HepG2 (cell line): ENCODE measurements around the gene MED10.

ENCODE experiments used
- BHLHE40 ChIP-seq: IDR thresholded peaks from 2 replicates; pipeline ENCODE4 v1.6.1; 2011; ENCODE audit warnings: low read length, improper control_type of control experiment
- CREB1 ChIP-seq, 2 experiments: fragments of 450-650 bp in 1 of 2; IDR thresholded peaks; 2 replicates each; pipeline ENCODE4 v1.6.1; 2016 to 2017; ENCODE audit warnings: control low read depth in 1 of 2, mild to moderate bottlenecking in 1 of 2, missing compliant biosample characterization in 1 of 2, missing genetic modification characterization in 1 of 2
- FOXC1 ChIP-seq: sonication (generic); formaldehyde crosslinking; IDR thresholded peaks from 2 replicates; pipeline ENCODE4 v1.8.0; 2022; ENCODE audit warnings: mild to moderate bottlenecking, missing genetic modification reagents, borderline replicate concordance
- FOXM1 ChIP-seq: sonication (generic); formaldehyde crosslinking; IDR thresholded peaks from 2 replicates; pipeline ENCODE4 v1.5.0; 2020; ENCODE audit warnings: missing genetic modification reagents
- KLF11 ChIP-seq: IDR thresholded peaks from 2 replicates; pipeline ENCODE4 v1.6.1; 2016; ENCODE audit warnings: missing compliant biosample characterization
- SCMH1 ChIP-seq: sonication (generic); formaldehyde crosslinking; IDR thresholded peaks from 2 replicates; pipeline ENCODE4 v1.9.0; 2021; ENCODE audit warnings: missing genetic modification reagents, mild to moderate bottlenecking, borderline replicate concordance
- SP5 ChIP-seq: IDR thresholded peaks from 2 replicates; pipeline ENCODE4 v1.6.1; 2016; ENCODE audit warnings: low read depth, borderline replicate concordance
- SUZ12 ChIP-seq: fragments of 150-350 bp; IDR thresholded peaks from 2 replicates; pipeline ENCODE4 v1.6.1; 2014; ENCODE audit warnings: low read depth, low read length
- TGIF2 ChIP-seq: IDR thresholded peaks from 2 replicates; pipeline ENCODE4 v1.6.1; 2016; ENCODE audit warnings: control low read depth, missing compliant biosample characterization
- ZNF230 ChIP-seq: sonication (generic); formaldehyde crosslinking; IDR thresholded peaks from 2 replicates; pipeline ENCODE4 v1.4.0; 2020; ENCODE audit warnings: mild to moderate bottlenecking, missing genetic modification reagents
- TF ChIP-seq, protein P1 (sequence below), 2 experiments: IDR thresholded peaks; 2 replicates each; pipeline ENCODE4 v1.6.1; 2011 to 2012; ENCODE audit warnings: low read length in 2 of 2, borderline replicate concordance in 1 of 2, low read depth in 1 of 2, mild to moderate bottlenecking in 1 of 2, moderate library complexity in 1 of 2
- TF ChIP-seq, protein P2 (sequence below): sonication (generic); formaldehyde crosslinking; IDR thresholded peaks from 2 replicates; pipeline ENCODE4 v1.4.0; 2020; ENCODE audit warnings: missing genetic modification reagents, mild to moderate bottlenecking, borderline replicate concordance
- TF ChIP-seq, protein P3 (sequence below): sonication (generic); formaldehyde crosslinking; IDR thresholded peaks from 2 replicates; pipeline ENCODE4 v1.4.0; 2020; ENCODE audit warnings: mild to moderate bottlenecking, low read depth, missing genetic modification reagents

DNA sequence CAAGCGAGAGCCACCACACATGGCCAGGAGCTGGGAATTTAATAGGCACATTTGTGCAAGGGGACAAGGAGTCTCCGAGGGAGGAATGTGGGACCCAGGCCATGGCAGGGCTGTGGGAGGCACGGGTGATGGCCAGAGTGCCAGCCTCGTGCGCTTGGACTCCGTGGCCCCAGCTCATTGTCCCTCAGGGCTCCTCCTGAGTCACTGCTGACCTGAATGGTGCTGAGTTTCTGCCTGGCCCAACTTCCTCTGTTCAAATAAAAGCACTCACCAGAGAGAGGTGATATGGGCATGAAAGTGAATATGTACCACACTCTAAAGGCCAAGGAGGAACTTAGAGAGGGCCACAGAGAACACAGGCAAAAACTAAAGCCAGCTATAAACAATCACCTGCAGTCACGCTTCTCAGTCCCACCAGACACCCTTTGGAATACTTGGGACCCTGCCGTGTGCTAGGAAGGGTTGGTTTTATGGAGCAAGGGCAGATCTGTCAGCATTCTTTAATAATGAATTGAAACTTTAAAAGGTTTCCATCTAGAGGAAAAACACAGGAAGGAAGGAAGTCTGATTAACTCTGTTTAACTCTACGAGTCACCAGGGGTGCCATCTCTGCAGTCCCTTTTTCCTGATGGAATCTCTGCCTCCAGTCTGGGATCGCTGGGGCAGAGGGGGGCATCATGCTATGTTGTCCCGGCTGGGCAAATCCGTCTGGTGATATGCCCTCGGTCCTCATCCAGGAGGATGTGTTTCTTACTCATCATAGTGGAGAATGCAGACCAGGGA is 45.2 kb upstream of the MED10 start:
- TF ChIP-seq ZNF230 (no peak), CREB1 (IDR thresholded peaks at IDR 0.05) (no peak), CREB1 (CRISPR knock-in tag; IDR thresholded peaks at IDR 0.05) (no peak), FOXC1 (CRISPR knock-in tag) (no peak), TGIF2 (CRISPR knock-in tag) (no peak), SP5 (CRISPR knock-in tag) (no peak), FOXM1 (CRISPR knock-in tag) (no peak), BHLHE40 (no peak), SUZ12 (no peak), KLF11 (no peak), SCMH1 (CRISPR knock-in tag) (no peak)
- TF ChIP-seq, protein P1, sequence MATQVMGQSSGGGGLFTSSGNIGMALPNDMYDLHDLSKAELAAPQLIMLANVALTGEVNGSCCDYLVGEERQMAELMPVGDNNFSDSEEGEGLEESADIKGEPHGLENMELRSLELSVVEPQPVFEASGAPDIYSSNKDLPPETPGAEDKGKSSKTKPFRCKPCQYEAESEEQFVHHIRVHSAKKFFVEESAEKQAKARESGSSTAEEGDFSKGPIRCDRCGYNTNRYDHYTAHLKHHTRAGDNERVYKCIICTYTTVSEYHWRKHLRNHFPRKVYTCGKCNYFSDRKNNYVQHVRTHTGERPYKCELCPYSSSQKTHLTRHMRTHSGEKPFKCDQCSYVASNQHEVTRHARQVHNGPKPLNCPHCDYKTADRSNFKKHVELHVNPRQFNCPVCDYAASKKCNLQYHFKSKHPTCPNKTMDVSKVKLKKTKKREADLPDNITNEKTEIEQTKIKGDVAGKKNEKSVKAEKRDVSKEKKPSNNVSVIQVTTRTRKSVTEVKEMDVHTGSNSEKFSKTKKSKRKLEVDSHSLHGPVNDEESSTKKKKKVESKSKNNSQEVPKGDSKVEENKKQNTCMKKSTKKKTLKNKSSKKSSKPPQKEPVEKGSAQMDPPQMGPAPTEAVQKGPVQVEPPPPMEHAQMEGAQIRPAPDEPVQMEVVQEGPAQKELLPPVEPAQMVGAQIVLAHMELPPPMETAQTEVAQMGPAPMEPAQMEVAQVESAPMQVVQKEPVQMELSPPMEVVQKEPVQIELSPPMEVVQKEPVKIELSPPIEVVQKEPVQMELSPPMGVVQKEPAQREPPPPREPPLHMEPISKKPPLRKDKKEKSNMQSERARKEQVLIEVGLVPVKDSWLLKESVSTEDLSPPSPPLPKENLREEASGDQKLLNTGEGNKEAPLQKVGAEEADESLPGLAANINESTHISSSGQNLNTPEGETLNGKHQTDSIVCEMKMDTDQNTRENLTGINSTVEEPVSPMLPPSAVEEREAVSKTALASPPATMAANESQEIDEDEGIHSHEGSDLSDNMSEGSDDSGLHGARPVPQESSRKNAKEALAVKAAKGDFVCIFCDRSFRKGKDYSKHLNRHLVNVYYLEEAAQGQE (IDR thresholded peaks at IDR 0.05; ENCODE audit: borderline replicate concordance in 1 of 2, low read depth in 1 of 2, low read length in 2 of 2): no peak
- TF ChIP-seq, protein P2, sequence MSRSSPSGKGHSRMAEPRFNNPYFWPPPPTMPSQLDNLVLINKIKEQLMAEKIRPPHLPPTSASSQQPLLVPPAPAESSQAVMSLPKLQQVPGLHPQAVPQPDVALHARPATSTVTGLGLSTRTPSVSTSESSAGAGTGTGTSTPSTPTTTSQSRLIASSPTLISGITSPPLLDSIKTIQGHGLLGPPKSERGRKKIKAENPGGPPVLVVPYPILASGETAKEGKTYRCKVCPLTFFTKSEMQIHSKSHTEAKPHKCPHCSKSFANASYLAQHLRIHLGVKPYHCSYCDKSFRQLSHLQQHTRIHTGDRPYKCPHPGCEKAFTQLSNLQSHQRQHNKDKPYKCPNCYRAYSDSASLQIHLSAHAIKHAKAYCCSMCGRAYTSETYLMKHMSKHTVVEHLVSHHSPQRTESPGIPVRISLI (CRISPR knock-in tag): no peak
- TF ChIP-seq, protein P3, sequence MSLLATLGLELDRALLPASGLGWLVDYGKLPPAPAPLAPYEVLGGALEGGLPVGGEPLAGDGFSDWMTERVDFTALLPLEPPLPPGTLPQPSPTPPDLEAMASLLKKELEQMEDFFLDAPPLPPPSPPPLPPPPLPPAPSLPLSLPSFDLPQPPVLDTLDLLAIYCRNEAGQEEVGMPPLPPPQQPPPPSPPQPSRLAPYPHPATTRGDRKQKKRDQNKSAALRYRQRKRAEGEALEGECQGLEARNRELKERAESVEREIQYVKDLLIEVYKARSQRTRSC (CRISPR knock-in tag): no peak
